GM12878 (cell line): Measurements from ENCODE around the gene CTNNA3. TPM values are rescaled to one million over a fixed set of nuclear protein-coding genes. Genes with fewer than 3 reads are reported as not detected.

Source experiments
- ATAC-seq: fragments of 200-7000 bp; cut with Tn5 transposase; 3 replicates; pipeline ENCODE4 v1.9.1; 2020; ENCODE audit warnings: mild to moderate bottlenecking, moderate library complexity
- BruUV-seq: library from RNA; stranded (reverse); fragments of 400-500 nt; replicated peaks from 2 replicates; lab custom pipeline; 2021; lab: Mats Ljungman, UMichigan
- CTCF ChIA-PET: fragments of 300-600 bp; sonication (Branson Sonifier 250); formaldehyde crosslinking; extraction: SDS; loops from one replicate; lab custom pipeline; 2021; ENCODE audit warnings: inconsistent platforms; lab: Yijun Ruan, JAX
- POLR2A ChIA-PET: fragments of 350-600 bp; formaldehyde crosslinking; extraction: SDS; loops from one replicate; lab custom pipeline; 2021; ENCODE audit warnings: inconsistent platforms; lab: Charles Lee
- RAD21 ChIA-PET: fragments of 300-600 bp; sonication (Branson Sonifier 250); formaldehyde crosslinking; loops from one replicate; lab custom pipeline; 2023; ENCODE audit warnings: antibody characterized with exemption; ENCODE audit not compliant: unreplicated experiment; lab: Charles Lee
- SMC1A ChIA-PET: fragments of 300-600 bp; sonication (Branson Sonifier 250); formaldehyde crosslinking; loops from one replicate; lab custom pipeline; 2023; ENCODE audit not compliant: unreplicated experiment, uncharacterized antibody; lab: Charles Lee
- DNase-seq: peaks from one replicate; pipeline ENCODE4 v3.0.0-alpha.2; 2011; ENCODE audit warnings: low read depth, low spot score
- FAIRE-seq: peaks from 3 replicates; lab custom pipeline; 2011; peaks lifted over from hg19 to GRCh38; lab: Jason Lieb, UNC
- H2AFZ ChIP-seq: 2 replicates; pipeline ENCODE4 v1.6.0; 2011; ENCODE audit warnings: low read depth, low read length, control low read depth; ENCODE audit not compliant: control insufficient read depth
- H3K27ac ChIP-seq: 2 replicates; pipeline ENCODE4 v1.5.1; 2011; ENCODE audit warnings: control low read depth; ENCODE audit not compliant: control insufficient read depth, insufficient read depth
- H3K27me3 ChIP-seq, 2 experiments: replicated peaks in 1 of 2; 2 replicates each; pipeline versions ENCODE4 v1.6.0 to v1.6.1; 2011; ENCODE audit warnings: low read length in 1 of 2; ENCODE audit not compliant: control insufficient read depth in 2 of 2, insufficient read depth in 2 of 2
- H3K36me3 ChIP-seq, 2 experiments: 2 replicates each; pipeline ENCODE4 v1.5.1; 2011; ENCODE audit warnings: low read length in 1 of 2; ENCODE audit not compliant: control insufficient read depth in 2 of 2, insufficient read depth in 2 of 2
- H3K4me1 ChIP-seq: 2 replicates; pipeline ENCODE4 v1.6.1; 2011; ENCODE audit warnings: mild to moderate bottlenecking, low read length, moderate library complexity, mixed read lengths; ENCODE audit not compliant: control insufficient read depth, insufficient read depth
- H3K4me2 ChIP-seq: 2 replicates; pipeline ENCODE4 v1.6.0; 2011; ENCODE audit warnings: control low read depth; ENCODE audit not compliant: control insufficient read depth, insufficient read depth
- H3K4me3 ChIP-seq: fragments of 200-600 bp; sonication (generic); 2 replicates; pipeline ENCODE4 v1.5.1; 2016
- H3K79me2 ChIP-seq: 2 replicates; pipeline ENCODE4 v1.6.0; 2011; ENCODE audit warnings: low read length; ENCODE audit not compliant: control insufficient read depth, insufficient read depth
- H3K9ac ChIP-seq: 2 replicates; pipeline ENCODE4 v1.8.0; 2011; ENCODE audit warnings: low read length, control low read depth, mixed read lengths; ENCODE audit not compliant: control insufficient read depth, insufficient read depth
- H3K9me3 ChIP-seq: replicated peaks from 3 replicates; pipeline ENCODE4 v1.5.1; 2011; ENCODE audit warnings: mild to moderate bottlenecking, low read length; ENCODE audit not compliant: control insufficient read depth, insufficient read depth
- H4K20me1 ChIP-seq: 2 replicates; pipeline ENCODE4 v1.6.0; 2011; ENCODE audit not compliant: control insufficient read depth, insufficient read depth
- CHD1 ChIP-seq: IDR thresholded peaks from 2 replicates; pipeline ENCODE4 v1.6.1; 2012; ENCODE audit warnings: low read depth, low read length, improper control_type of control experiment
- POU2F2 ChIP-seq: IDR thresholded peaks from 3 replicates; pipeline ENCODE4 v1.6.1; 2011; ENCODE audit warnings: low read depth, mild to moderate bottlenecking, low read length, borderline replicate concordance
- SIN3A ChIP-seq: IDR thresholded peaks from 2 replicates; pipeline ENCODE4 v1.6.1; 2012; ENCODE audit warnings: low read depth, low read length, improper control_type of control experiment
- ZZZ3 ChIP-seq: IDR thresholded peaks from 2 replicates; pipeline ENCODE4 v1.6.1; 2011; ENCODE audit warnings: low read depth; ENCODE audit not compliant: control insufficient read depth, insufficient read length
- WGBS: methylation state at CpG from one replicate; pipeline ENCODE4 v1.1.6; 2016; ENCODE audit warnings: low lambda C conversion rate; ENCODE audit not compliant: insufficient replicate concordance, insufficient coverage; ENCODE audit errors: missing lambda C conversion rate; 5-methylcytosine and 5-hydroxymethylcytosine counted together
- in situ Hi-C: fragments of 300-500 bp; cut with MboI; formaldehyde crosslinking; loops from 9 replicates; pipeline ENCODE4 v1.14.3; 2018; ENCODE audit warnings: mixed read lengths
- intact Hi-C: fragments of 100-400 bp; cut with micrococcal nuclease; formaldehyde crosslinking; loops from one replicate; pipeline ENCODE4 v1.14.2; 2022; ENCODE audit not compliant: unreplicated experiment
- polyA plus RNA-seq, 11 experiments: library from polyadenylated mRNA; depleted of rRNA in 4 of 11; unstranded in 6 of 11; stranded (reverse) in 5 of 11; fragments of >200 nt; fragmentation: Nextera tagmentation in 4 of 11; fragmentation: Illumina TruSeq in 1 of 11; extraction: Ambion mirVana in 4 of 11; extraction: Trizol in 1 of 11; gene quantifications; 1 replicate in 1 of 11; 2 replicates in 10 of 11; pipeline versions ENCODE4 v1.2.1 to v1.2.3, GENCODE V29; 2011 to 2016; ENCODE audit warnings: inconsistent platforms in 2 of 11, missing spikeins in 2 of 11, low read depth in 1 of 11
- total RNA-seq, 4 experiments: library from RNA; depleted of rRNA in 3 of 4; stranded (reverse); fragments of >200 nt in 3 of 4; fragmentation: Illumina TruSeq in 1 of 4; extraction: Trizol in 1 of 4; gene quantifications; 2 replicates each; pipeline versions ENCODE4 v1.2.1 to v1.2.3, GENCODE V29; 2013 to 2021
- TF ChIP-seq, protein P1 (sequence below): fragments of 450-650 bp; IDR thresholded peaks from 2 replicates; pipeline ENCODE4 v1.6.1; 2017; ENCODE audit warnings: mild to moderate bottlenecking, moderate library complexity
- TF ChIP-seq, protein P2 (sequence below): IDR thresholded peaks from 2 replicates; pipeline ENCODE4 v1.6.1; 2012; ENCODE audit warnings: low read depth, low read length, improper control_type of control experiment

The CTNNA3 gene
- total and polyA plus RNA-seq, 10 of the 15 experiments (the other 5 are each of a cell fraction or from before 2014, with no cell fraction given) = under 0.01 to 4.5 (median 0.22) TPM; not detected in 2

DNA sequence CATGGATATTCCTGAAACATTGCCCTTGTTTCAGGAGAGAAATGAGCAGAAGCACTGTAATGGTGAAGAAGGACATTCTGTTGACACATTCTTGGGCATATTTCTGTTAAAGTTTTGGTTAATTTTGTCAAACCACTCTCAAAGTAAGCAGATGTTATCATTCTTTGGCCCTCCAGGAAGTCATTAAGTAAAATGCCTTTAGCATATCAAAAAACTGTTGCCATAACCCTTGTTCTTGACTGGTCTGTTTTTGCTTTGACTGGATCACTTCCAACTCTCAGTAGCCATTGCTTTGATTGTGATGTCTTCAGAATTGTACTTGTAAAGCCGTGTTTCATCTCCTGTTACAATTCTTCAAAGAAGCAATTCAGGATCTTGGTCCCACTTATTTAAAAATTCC lies 1174.5 kb downstream of the CTNNA3 start:
- H3K27me3 ChIP-seq = no peaks in the 10 kb centered on the region
- no peaks in the 10 kb centered on the region for H3K36me3 ChIP-seq
- 0% methylated on average over 1 of the region's 1 CpG for WGBS
- CTCF ChIA-PET = no interaction called here
- ATAC-seq = no peak
- RAD21 ChIA-PET = no interaction called here
- TF ChIP-seq, protein P1, sequence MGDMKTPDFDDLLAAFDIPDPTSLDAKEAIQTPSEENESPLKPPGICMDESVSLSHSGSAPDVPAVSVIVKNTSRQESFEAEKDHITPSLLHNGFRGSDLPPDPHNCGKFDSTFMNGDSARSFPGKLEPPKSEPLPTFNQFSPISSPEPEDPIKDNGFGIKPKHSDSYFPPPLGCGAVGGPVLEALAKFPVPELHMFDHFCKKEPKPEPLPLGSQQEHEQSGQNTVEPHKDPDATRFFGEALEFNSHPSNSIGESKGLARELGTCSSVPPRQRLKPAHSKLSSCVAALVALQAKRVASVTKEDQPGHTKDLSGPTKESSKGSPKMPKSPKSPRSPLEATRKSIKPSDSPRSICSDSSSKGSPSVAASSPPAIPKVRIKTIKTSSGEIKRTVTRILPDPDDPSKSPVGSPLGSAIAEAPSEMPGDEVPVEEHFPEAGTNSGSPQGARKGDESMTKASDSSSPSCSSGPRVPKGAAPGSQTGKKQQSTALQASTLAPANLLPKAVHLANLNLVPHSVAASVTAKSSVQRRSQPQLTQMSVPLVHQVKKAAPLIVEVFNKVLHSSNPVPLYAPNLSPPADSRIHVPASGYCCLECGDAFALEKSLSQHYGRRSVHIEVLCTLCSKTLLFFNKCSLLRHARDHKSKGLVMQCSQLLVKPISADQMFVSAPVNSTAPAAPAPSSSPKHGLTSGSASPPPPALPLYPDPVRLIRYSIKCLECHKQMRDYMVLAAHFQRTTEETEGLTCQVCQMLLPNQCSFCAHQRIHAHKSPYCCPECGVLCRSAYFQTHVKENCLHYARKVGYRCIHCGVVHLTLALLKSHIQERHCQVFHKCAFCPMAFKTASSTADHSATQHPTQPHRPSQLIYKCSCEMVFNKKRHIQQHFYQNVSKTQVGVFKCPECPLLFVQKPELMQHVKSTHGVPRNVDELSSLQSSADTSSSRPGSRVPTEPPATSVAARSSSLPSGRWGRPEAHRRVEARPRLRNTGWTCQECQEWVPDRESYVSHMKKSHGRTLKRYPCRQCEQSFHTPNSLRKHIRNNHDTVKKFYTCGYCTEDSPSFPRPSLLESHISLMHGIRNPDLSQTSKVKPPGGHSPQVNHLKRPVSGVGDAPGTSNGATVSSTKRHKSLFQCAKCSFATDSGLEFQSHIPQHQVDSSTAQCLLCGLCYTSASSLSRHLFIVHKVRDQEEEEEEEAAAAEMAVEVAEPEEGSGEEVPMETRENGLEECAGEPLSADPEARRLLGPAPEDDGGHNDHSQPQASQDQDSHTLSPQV = no peak
- TF ChIP-seq POU2F2 = no peak
- no peak for TF ChIP-seq ZZZ3
- no peak for TF ChIP-seq SIN3A
- TF ChIP-seq, protein P2, sequence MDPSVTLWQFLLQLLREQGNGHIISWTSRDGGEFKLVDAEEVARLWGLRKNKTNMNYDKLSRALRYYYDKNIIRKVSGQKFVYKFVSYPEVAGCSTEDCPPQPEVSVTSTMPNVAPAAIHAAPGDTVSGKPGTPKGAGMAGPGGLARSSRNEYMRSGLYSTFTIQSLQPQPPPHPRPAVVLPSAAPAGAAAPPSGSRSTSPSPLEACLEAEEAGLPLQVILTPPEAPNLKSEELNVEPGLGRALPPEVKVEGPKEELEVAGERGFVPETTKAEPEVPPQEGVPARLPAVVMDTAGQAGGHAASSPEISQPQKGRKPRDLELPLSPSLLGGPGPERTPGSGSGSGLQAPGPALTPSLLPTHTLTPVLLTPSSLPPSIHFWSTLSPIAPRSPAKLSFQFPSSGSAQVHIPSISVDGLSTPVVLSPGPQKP = no peak
- TF ChIP-seq CHD1 = no peak
- no peak for DNase-seq
- POLR2A ChIA-PET = no interaction called here
- peak; percentile 18 for FAIRE-seq
- no peak overlapping the region for H3K4me2 ChIP-seq
- intact Hi-C loops (no loop called here), in situ Hi-C loops (no loop called here)
- H3K9me3 ChIP-seq = no peaks in the 10 kb centered on the region
- no peak overlapping the region for H2AFZ ChIP-seq
- H3K79me2 ChIP-seq = no peaks in the 10 kb centered on the region
- H3K9ac ChIP-seq = no peak overlapping the region
- BruUV-seq = no TSS peak
- SMC1A ChIA-PET = no interaction called here
- H4K20me1 ChIP-seq = no peaks in the 10 kb centered on the region
- no peak overlapping the region for H3K27ac ChIP-seq
- no peaks in the 10 kb centered on the region for H3K4me1 ChIP-seq
- no peak overlapping the region for H3K4me3 ChIP-seq
